ENCODE data around the gene MICU1.
"Not testable (repeated sequence)": the region's sequence is repeated elsewhere in the genome, so short reads cannot be mapped to it uniquely, and the experiment has no call there.

MICU1 gene

DNA sequence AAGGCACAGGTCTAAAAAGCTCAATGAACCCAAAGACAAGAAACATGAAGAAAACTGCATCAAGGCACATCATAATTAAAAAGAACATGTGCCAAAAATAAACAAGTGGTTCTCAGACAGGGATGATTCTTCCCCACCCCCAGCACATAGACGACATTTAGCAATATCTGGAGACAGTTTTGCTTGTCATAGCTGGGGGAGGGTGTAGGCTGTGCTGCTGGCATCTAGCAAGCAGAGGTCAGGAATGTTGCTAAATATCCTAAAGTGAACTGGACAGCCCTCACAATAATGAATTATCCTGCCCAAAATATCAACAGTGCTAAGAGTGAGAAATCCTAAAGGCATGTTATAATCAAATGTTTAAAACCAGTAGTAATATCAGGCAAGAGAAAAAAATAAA is 122.6 kb downstream of the MICU1 start:
- no peak for DNase-seq (ENCODE audit: low spot score)

DNA sequence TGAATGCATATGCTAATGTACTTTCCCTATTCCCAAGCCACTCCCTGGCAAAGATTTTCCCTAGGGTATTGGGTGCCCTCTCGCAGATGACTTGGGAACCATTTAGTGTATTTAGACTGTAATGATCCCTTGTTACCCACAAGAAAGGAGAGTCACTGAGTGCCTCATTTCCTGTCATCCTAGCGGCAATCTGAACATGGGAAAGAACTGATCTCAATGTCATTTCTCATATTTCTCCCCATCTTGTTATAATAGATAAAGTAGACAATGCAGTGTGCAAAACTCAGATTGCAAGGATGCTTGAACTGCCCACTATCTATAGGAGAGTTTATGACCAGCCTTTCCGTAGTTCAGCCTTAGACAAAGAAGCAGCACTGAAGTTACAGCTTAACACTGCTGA is 123.3 kb downstream of the MICU1 start:
- no peak for DNase-seq (ENCODE audit: low spot score)

DNA sequence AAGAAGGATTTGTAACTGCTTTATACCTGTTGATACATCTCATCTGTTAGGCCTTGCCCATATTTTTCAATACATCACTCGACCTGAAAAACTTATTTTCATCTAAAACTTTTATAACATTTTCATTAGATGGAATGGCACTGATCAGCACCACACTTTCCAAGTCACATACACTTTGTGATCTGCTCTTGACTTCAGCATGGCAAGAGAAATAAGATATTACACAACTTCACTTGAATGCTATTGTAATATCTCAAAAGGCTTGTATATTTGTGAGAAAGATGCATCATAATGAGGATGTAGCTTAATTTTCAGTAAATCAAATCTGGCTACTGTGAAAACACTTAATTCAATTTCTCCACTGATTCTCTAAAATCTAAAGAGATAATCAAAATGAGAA is 126.2 kb downstream of the MICU1 start:
- DNase-seq (ENCODE audit: low spot score), result no peak

DNA sequence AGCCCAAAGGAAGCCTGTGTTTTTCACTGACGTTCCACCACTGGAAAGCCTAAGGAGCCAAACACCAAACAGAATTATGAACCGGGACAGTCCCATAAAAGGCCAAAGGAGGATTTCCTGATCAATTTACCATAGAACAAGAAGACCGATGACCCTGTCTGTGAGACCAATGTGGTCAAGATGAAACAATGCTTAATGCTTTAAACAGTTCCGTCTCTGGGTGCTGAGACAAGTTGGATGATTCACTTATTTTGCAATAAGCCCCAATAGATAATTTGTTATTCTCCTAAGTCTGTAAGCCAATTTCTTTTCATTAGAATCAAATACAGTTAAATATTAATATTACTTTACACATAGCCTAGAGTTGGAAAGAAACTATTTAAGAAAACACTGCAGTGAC is 134.9 kb downstream of the MICU1 start:
- no peak for DNase-seq (ENCODE audit: low spot score)

DNA sequence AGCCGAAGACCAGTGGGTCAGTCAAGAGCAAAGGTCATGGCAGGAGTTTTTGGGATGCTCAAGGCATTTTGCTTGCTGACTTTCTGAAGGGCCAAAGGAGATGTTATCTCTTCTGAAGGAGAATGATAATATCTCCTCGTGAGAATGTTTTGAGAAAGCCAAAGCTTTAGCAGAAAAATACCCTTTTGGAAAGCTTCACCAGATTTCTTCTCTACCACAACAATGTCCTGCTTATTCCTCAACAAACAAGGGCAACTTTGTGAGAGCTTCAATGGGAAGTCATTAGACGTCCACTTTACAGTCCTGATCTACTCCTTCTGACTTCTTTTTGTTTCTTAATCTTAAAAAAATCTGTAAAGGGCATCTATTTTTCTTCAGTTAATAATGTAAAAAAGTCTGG is 138.4 kb downstream of the MICU1 start:
- no peak for DNase-seq (ENCODE audit: low spot score)

DNA sequence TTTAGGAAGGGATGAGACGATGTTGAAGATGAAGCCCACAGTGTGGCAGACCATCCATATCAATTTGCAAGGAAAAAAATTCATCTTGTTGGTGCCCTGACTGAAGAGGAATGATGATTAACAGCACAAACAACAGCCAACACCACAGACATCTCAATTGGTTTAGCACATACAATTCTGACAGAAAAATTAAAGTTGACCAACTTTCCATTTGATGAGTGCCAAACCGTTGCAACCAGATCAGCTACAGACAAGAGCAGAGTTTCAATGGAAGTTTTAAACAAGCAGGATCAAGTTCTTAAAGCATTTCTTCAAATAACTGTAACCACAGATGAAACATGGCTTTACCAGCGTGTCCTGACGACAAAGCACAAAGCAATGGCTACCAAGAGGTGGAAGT is 138.8 kb downstream of the MICU1 start:
- no peak for DNase-seq (ENCODE audit: low spot score)

DNA sequence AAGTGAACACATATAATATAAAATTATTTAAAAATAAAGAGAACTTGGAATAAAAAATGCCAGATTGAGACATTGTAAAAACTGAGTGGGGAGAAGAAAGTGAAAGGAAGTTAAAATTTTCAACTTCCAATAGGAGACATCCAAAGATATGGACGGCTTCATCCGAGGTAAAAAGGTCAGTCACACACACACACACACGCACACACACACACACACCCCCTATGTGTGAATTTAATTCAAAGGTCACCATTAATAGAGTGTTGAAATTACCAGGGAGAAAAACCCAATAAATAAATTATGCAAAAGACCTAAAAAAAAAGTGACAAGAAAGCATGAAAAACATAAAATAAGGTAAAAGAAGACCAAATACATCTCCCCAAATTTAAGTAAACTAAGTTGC is 140.2 kb downstream of the MICU1 start:
- no peak for DNase-seq (ENCODE audit: low spot score)

DNA sequence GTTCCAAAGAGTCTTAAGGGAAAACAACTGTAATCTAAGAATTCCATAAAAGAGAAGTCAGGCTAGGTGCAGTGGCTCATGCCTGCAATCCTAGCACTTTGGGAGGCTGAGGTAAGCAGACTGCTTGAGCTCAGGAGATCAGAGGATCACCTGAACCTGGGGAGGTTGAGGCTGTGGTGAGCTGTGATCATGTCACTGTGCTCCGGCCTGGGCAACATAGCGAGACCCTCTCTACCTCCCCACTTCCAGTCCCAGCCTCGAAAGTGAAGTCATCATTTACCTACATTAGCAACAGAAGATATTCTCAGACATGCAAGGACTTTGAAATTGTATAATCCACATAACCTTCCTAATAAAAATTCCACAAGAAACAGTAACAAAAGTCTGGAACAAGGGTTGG is 141.4 kb downstream of the MICU1 start:
- DNase-seq (ENCODE audit: low spot score), result no peak

DNA sequence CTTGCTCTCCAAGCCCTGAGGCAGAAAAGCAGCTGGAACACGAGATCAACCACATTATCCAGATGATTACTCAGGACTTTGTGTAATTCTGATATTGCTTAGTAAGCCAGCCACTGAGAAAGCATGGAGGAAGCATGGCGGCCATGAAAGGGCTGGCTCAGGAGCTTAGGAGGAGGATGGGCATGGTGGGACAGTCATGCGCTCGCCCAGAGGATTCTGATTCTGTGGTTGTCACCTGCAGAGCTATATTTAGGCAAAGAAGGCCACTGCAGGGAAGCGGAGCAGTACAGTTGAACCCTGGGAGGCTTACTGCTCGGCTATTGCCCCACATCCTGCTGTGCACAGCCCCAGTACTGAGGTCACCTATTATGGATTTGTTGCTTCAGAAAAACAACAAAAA is 142.4 kb downstream of the MICU1 start:
- DNase-seq (ENCODE audit: low spot score), result no peak

DNA sequence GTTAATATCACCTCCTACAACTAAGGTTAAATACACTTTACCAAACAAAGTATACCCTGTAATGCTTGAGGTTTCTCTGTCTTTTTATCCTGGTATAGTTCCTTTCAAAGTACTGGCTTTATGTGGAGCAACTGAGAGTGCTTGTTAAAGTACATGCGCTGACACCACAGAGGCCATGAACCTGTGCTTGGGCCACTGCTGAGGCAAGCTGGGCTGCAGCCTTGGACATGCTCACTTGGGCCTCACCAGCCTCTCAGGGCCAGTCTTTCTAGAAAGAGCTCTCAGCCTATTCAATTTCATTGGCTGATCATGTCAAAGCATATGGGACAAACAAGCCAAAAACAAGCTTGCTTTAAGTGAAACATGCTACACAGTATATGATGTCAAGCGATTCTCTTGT is 145.0 kb downstream of the MICU1 start:
- DNase-seq (ENCODE audit: low spot score), result no peak

DNA sequence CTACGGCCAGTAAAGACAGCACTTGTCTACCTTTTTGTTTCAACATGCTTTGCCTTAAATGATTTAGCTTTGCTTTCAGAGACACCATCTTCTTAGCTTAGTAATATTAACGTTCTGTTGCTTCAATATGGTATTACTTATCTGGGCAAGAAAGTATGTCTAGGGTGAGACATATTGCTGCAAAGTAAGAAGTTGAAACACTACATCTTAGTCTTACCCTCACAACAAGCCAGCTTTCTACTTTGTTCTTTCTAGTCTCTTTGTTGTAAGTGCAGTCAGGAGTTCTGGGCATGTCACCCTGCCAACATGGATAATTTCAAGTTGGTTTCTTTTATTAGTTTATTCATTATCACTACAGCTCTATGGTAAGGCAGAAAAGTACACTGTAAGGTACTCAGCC is 148.4 kb downstream of the MICU1 start:
- DNase-seq (ENCODE audit: low spot score), result no peak

DNA sequence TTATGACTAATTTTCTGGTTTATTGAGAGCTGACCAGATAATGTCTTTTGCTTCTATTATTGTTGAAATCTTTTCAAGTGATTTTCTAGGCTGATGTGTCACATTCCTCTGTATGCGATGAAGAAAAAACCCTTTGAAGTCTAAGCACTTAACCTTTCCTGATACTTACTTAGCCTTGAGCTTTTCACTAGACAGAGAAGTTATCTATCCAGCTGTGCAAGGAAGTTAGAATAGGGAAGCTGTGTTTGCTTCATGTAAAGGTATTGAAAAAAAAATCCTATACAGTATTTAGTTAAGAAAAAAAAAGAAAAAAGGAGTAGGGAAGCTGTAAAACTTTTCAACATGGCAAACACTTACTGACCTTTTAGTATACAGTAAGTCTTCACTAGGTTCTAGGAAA is 153.6 kb downstream of the MICU1 start:
- no peak for DNase-seq (ENCODE audit: low spot score)

DNA sequence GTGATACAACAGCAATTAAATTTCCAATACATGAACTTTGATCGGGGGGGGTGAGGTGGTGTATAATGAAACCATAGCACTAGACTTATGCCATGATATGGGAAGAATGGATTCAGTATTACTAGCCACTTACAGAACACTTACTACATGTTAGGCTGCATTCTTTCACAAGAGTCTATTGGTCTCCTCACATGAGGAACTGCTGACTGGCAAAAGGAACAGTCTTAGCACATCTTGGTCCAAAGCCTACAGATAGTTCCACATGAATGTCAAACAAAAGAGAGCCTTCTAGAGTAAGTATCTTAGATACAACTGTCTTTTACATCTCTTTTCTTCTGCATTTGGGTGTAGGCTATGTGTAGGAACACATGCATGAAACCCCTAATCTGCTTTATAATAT is 155.2 kb downstream of the MICU1 start:
- DNase-seq (ENCODE audit: low spot score), result no peak

DNA sequence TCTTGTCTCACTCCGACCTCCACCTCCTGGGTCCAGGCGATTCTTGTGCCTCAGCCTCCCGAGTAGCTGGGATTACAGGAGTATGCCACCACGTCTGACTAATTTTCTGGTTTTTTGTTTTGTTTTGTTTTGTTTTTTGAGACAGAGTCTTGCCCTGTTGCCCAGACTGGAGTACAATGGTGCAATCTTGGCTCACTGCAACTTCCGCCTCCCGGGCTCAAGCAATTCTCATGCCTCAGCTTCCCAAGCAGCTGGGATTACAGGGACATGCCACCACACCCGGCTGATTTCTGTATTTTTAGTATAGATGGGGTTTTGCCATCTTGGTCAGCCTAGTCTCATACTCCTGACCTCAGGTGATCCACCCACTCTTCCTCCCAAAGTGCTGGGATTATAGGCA is 158.8 kb downstream of the MICU1 start:
- DNase-seq (ENCODE audit: low spot score), result not testable (repeated sequence)

DNA sequence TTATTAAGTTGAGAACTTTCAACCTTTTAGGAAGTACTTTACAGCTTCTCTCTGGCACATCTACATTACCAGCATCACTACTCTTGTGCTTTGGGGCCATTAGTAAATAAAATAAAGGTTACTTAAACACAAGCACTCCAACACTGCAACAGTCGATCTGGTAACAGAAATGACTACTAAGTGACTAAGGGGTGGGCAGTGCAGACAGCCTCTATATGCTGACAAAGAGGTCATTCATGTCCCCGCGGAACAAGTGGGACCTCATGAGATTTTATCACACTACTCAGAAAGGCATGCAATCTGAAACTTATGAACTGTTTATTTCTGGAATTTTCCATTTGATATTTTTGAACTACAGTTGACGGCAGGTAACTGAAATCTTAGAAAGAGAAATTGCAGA is 159.9 kb downstream of the MICU1 start:
- DNase-seq (ENCODE audit: low spot score), result no peak

DNA sequence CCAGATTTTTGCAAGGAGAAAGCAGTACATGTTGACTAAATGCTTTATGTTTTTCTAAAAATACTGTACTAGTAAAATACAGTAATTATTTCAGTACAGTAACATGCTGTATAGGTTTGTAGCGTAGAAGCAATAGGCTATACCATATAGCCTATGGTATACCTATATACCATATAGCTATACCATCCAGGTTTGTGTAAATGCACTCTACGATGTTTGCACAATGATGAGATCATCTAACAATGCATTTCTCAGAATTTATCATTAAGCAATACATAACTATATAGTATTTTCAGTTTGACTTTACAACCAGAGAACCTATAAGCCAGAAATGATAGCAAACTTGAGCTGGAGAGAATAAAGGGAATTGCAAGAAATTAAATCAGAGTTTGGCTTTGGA is 161.4 kb downstream of the MICU1 start:
- no peak for DNase-seq (ENCODE audit: low spot score)

DNA sequence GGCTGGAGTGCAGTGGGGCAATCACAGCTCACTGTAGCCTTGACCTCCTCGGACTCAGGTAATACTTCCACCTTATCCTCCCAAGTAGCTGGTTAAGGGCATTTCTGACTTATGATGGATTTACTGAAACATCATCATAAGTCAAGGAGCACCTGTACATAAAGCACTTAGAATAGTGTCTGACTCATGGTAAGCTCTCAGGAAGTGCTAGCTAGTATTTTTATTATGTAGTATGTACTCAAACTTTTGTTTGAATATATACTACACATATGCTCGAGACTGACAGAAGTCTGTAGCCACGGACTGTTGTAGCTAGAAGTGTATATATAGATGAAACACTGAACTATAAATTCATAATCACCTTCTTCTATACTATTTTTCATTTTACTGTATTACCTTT is 163.6 kb downstream of the MICU1 start:
- DNase-seq (ENCODE audit: low spot score), result no peak

DNA sequence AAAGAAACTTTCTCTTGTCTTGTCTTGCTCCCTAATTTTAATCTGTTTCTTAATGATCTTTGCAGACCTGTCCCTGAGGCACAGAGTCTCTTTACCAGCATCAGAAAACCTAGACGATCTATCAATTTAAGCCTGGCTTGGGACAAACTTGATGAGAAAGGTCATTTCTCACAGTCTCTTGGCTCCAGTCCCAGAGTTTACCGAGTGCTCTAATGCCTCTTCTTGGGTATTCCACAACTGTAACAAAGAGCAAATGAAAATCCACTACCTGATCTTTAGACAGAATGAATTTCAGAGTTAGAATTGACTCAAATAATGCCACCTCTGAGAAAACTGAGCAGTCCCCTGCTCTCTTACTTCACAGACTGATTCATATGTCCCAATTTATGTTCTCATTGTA is 164.8 kb downstream of the MICU1 start:
- no peak for DNase-seq (ENCODE audit: low spot score)

DNA sequence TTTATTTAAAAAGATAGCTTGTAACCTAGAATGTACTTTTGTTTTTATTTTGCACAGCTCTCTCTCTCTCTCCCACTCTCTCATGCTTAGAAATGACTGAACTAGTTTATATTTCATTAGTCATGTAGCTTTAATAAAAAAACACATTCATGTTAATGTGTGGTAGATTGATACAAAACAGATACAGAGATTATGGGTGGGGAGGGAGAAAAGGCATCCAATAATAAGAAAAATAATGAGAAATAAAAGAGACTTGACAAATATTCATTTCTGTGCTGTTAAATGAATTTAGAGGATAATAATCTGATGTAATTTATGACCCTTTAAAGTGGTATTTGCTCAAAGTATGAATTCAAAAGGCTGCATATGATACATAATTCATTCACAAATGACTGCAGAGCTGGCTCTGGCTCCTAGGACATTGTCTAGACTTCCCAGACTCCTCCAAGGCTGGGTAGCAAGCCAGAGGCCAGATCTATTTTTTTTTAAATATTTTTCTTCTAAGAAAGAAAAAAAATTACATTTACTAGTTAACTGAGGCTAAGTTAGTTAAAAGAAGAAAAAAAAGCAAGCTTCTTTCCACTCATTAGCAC is 165.5 kb downstream of the MICU1 start:
- no peak for DNase-seq (ENCODE audit: low spot score)

DNA sequence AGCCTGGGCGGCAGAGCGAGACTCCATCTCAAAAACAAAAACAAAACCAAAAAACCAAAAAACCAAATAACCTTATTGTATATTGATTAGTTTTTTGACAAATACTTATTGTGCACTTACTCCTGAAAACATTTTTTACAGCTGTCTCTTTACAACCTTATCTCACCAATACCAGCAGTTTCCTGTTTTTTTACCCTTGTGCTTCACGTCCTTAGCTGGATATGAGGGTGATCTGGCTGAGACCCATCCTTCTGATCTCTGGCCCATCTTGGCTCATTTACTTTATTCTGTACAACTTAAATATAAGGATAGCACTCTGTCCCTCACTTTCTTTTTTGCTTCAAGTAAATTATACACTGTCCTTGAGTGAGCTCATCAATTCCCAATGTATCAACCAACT is 166.6 kb downstream of the MICU1 start:
- no peak for DNase-seq (ENCODE audit: low spot score)

DNA sequence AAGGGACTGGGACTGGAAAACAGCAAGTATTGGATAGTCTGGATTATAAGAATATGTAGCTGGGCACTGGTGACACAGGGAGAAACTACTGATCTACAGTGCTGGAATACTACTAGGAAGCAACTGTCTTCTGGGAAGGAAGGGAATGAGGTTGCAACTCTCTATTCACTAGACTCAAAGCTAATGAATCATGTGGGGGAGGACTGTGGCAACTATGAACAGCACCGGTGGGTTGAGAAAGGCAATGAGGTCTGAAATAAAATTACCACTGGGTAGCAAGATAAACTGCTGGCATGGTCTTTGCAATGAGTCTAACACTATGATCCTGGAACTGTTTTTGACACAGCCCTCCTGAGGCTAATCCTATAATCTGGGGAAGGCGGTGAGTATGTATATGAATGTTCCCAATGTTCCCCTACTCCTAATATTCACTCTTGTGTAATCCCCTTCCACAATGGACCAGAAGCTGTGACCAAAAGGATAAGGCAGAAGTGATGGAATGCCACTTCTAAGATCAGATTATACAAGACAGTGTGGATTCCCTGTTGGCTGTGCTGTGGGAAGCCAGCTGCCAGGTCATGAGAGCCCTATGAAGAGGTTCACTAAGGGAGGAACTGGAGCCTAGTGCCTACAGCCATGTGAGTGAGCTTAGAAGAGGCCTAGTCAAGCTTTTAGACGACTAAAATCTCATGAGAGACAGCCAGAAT is 169.8 kb downstream of the MICU1 start:
- DNase-seq (ENCODE audit: low spot score), result no peak

DNA sequence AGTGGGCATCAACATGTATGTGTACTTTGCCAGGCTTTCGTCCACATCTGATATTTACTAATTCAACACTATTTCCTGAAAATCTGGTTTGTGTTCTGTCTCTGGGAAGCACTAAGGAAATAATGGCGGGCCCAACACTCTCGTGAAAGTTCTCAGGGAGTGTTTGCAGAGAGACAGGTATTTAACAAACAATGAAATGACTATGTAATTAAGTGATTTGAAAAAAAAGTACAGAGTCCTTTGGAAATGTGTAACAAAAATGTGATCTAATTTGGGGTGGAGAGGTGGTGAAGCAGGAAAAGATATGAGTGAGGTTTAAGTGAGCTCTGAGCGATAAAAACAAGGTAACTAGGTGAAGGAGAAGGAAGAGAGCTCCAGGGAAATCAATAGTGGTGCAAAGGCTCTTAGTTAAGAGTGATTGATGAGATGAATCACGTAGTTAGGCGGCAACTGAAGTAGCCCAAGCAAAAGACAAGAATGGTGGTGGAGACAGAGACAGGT is 175.9 kb downstream of the MICU1 start:
- no peak for DNase-seq (ENCODE audit: low spot score)

DNA sequence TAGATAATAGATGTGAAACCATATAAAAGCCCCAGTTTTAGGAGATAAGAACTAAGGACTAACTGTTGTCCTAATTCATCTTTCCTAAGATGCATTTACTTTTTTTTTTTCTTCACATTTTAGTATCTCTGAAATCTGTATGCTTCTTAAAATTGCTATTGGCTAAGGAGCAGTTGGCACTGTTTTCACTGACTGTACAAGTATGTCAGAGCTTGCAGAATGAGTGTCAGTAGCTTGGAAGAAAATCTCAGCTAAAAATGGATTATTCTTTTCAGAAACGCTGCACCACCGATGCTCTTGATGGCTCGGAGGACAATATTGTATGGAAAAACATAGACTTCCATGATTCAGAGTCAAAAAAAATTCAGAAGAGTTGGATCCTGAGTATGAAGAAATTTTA is 180.0 kb downstream of the MICU1 start:
- no peak for DNase-seq (ENCODE audit: low spot score)

DNA sequence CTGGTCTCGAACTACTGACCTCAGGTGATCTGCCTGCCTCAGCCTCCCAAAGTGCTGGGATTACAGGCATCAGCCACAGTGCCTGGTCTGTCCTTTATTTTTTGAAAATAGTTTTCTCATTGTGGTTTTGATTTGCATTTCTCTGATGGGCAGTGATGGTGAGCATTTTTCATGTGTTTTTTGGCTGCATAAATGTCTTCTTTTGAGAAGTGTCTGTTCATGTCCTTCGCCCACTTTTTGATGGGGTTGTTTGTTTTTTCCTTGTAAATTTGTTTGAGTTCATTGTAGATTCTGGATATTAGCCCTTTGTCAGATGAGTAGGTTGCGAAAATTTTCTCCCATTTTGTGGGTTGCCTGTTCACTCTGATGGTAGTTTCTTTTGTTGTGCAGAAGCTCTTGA is 182.9 kb downstream of the MICU1 start:
- DNase-seq (ENCODE audit: low spot score), result not testable (repeated sequence)

All from germinal center (tissue), 1 donor.